Panc1 (cell line): ENCODE measurements around the gene NUDT9. TPM values are rescaled to one million over a fixed set of nuclear protein-coding genes. Genes with fewer than 3 reads are reported as not detected.

ENCODE experiments used
- ATAC-seq: fragments of 200-7000 bp; cut with Tn5 transposase; 2 replicates; pipeline ENCODE4 v1.9.1; 2020; ENCODE audit warnings: mild to moderate bottlenecking, moderate library complexity
- BruUV-seq: library from RNA; stranded (reverse); fragments of 400-500 nt; replicated peaks from 2 replicates; lab custom pipeline; 2021; lab: Mats Ljungman, UMichigan
- CTCF ChIA-PET: fragments of 300-600 bp; sonication (Branson Sonifier 250); formaldehyde crosslinking; loops from one replicate; lab custom pipeline; 2022; ENCODE audit warnings: antibody characterized with exemption; lab: Charles Lee
- POLR2A ChIA-PET: fragments of 300-600 bp; sonication (Branson Sonifier 250); formaldehyde crosslinking; loops from one replicate; lab custom pipeline; 2022; ENCODE audit warnings: antibody characterized with exemption; lab: Charles Lee
- DNase-seq: peaks from one replicate; pipeline ENCODE4 v3.0.0-alpha.2; 2010; ENCODE audit warnings: low read depth, low spot score
- H3K27ac ChIP-seq: 2 replicates; pipeline ENCODE4 v1.5.1; 2011; ENCODE audit warnings: mild to moderate bottlenecking, low read length, inconsistent platforms
- H3K27me3 ChIP-seq: fragments of 200-500 bp; sonication (Bioruptor generic); 2 replicates; pipeline ENCODE4 v1.6.0; 2014; ENCODE audit warnings: low read length, inconsistent platforms; ENCODE audit not compliant: control insufficient read depth, insufficient read depth
- H3K36me3 ChIP-seq: fragments of 200-500 bp; sonication (Bioruptor generic); 2 replicates; pipeline ENCODE4 v1.5.1; 2014; ENCODE audit warnings: inconsistent platforms, mild to moderate bottlenecking, low read length, moderate library complexity; ENCODE audit not compliant: control insufficient read depth, insufficient read depth
- H3K4me1 ChIP-seq: 2 replicates; pipeline ENCODE4 v1.5.1; 2011; ENCODE audit warnings: inconsistent platforms, mild to moderate bottlenecking, low read length, moderate library complexity; ENCODE audit not compliant: control insufficient read depth, insufficient read depth
- H3K4me3 ChIP-seq, 2 experiments: 2 replicates each; pipeline ENCODE4 v1.5.1; 2011 to 2012; ENCODE audit warnings: low read depth in 2 of 2, low read length in 2 of 2, mild to moderate bottlenecking in 2 of 2, inconsistent platforms in 1 of 2, moderate library complexity in 1 of 2
- H3K9me3 ChIP-seq: fragments of 200-500 bp; sonication (Bioruptor generic); 2 replicates; pipeline ENCODE4 v1.5.1; 2014; ENCODE audit warnings: low read depth, mild to moderate bottlenecking, inconsistent platforms, low read length, moderate library complexity; ENCODE audit not compliant: control insufficient read depth, insufficient read depth
- POLR2AphosphoS5 ChIP-seq: IDR thresholded peaks from 2 replicates; pipeline ENCODE4 v1.6.1; 2012; ENCODE audit warnings: mild to moderate bottlenecking, low read depth, low read length, moderate library complexity
- SIN3A ChIP-seq: IDR thresholded peaks from 2 replicates; pipeline ENCODE4 v1.6.1; 2012; ENCODE audit warnings: low read depth, mild to moderate bottlenecking, low read length, moderate library complexity, borderline replicate concordance; ENCODE audit not compliant: insufficient read depth
- TCF7L2 ChIP-seq: IDR thresholded peaks from 2 replicates; pipeline ENCODE4 v1.6.1; 2011; ENCODE audit warnings: mild to moderate bottlenecking, low read depth, low read length, inconsistent platforms
- in situ Hi-C: cut with HindIII; loops from 2 replicates; pipeline ENCODE4 v1.10.0; 2016; ENCODE audit warnings: low sequenced_read_pairs, low pct_unique_long_range_greater_than_20kb
- intact Hi-C: fragments of 100-400 bp; cut with micrococcal nuclease; formaldehyde crosslinking; loops from one replicate; pipeline ENCODE4 v1.10.0; 2022; ENCODE audit not compliant: unreplicated experiment
- total RNA-seq: library from RNA; stranded (reverse); gene quantifications from one replicate; pipeline ENCODE4 v1.2.1, GENCODE V29; 2021; ENCODE audit not compliant: unreplicated experiment
- TF ChIP-seq, protein P1 (sequence below), 2 experiments: IDR thresholded peaks; 2 replicates each; pipeline ENCODE4 v1.6.1; 2011 to 2012; ENCODE audit warnings: low read depth in 2 of 2, control low read depth in 1 of 2, low read length in 1 of 2, mild to moderate bottlenecking in 1 of 2, moderate library complexity in 1 of 2; ENCODE audit not compliant: insufficient read depth in 1 of 2
- TF ChIP-seq, protein P2 (sequence below): fragments of 450-650 bp; IDR thresholded peaks from 2 replicates; pipeline ENCODE4 v1.5.1; 2017; ENCODE audit warnings: mild to moderate bottlenecking

Gene NUDT9
- total RNA-seq, 1 experiment from 2014 or later: 21.7 TPM

DNA sequence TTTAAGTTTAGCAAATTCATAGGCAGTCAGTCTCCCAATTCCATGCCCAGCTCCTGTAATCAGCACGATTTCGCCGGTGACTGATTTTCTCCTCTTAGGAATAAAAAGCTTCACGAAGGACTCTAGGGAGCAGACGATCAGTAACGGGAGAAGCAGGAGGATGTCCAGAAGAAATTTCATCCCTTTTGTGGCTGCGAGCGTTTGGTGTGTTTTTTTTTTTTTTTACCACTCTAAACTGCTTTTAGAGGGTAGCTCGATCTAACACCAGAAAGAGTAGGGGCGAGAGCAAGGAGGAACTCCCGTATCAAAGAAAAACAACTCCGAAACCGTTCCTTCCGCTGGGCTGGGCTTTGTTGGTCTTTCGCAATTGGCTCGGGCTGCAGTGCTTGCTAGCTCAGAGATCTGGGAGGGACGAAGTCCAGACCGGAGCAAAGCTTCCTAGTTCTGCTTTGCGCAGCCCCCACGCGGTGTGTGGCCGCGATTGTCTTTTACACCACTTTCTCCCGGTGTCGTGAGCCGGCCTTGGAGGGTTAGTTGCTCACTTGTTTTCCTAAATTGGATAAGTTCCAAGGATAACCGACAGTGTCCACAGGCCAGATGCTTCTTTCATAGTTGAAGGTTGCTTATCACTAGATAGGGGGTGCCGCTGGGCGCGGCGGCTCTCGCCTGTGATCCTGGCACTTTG lies 31.3 kb upstream of the NUDT9 start, which contains the start of gene HSD17B11:
Gene HSD17B11 (minus strand): TSS at position 298 of the 685 bp plus-strand sequence. CDS start 118 bp downstream, at position 180.
- peak within 1 kb of the TSS; percentile 95 for H3K27ac ChIP-seq

DNA sequence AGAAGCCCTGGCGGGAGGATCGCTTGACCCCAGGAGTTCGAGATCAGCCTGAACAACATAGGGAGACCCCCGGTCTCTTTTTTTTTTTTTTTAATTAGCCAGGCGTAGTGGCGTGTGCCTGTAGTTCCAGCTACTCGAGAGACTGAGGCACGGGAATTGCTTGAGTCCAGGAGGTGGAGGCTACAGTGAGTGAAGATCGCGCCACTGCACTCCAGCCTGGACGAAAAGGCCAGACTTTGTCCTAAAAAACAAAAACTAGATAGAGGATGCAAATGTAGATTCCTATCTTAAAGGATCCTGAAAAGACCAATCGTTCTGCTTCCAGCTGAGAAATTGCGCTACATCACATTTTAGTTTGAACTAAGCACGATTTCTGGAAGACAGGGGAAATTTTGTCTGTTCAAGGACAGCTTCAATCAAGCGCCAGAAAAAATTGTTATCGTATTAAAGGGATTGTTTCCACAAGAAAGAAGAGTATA lies 30.8 kb upstream of the NUDT9 start:
- intact Hi-C loops: no loop called here
- in situ Hi-C loops: no loop called here
- Histone ChIP-seq H3K27ac (peak overlapping the region; percentile 95), H3K9me3 (no peaks in the 10 kb centered on the region), H3K4me1 (peaks cover 8% of the 10 kb centered on the region; the same call in 1 of the 2 replicates), H3K36me3 (peaks cover 6% of the 10 kb centered on the region; the same call in 1 of the 2 replicates), H3K4me3 (peak overlapping the region; percentile 92 to 93), H3K27me3 (no peaks in the 10 kb centered on the region)
- no TSS peak for BruUV-seq
- DNase-seq (no peak), ATAC-seq (peak; percentile 52)
- ChIA-PET CTCF (interaction anchor here (1.0 kb wide), 1 partner anchor 75 kb away, joined by 5 read pairs; no protein-coding TSS in a partner anchor), POLR2A (no interaction called here)
- TF ChIP-seq TCF7L2: no peak

More for the DNA sequence above, 31.3 kb upstream of the NUDT9 start, which contains the start of gene HSD17B11:
- H3K36me3 ChIP-seq: peaks cover 6% of the 10 kb centered on the region; the same call in 1 of the 2 replicates
- H3K4me1 ChIP-seq: peaks cover 8% of the 10 kb centered on the region; the same call in 1 of the 2 replicates
- peak; percentile 98 for ATAC-seq
- BruUV-seq: no TSS peak
- H3K9me3 ChIP-seq: no peaks in the 10 kb centered on the region
- in situ Hi-C loops (no loop called here), intact Hi-C loops (no loop called here)
- TF ChIP-seq TCF7L2 (peak; percentile 78; the same call in 1 of the 2 replicates), POLR2AphosphoS5 (peak; percentile 67; the same call in 1 of the 2 replicates), SIN3A (no peak)
- TF ChIP-seq, protein P1, sequence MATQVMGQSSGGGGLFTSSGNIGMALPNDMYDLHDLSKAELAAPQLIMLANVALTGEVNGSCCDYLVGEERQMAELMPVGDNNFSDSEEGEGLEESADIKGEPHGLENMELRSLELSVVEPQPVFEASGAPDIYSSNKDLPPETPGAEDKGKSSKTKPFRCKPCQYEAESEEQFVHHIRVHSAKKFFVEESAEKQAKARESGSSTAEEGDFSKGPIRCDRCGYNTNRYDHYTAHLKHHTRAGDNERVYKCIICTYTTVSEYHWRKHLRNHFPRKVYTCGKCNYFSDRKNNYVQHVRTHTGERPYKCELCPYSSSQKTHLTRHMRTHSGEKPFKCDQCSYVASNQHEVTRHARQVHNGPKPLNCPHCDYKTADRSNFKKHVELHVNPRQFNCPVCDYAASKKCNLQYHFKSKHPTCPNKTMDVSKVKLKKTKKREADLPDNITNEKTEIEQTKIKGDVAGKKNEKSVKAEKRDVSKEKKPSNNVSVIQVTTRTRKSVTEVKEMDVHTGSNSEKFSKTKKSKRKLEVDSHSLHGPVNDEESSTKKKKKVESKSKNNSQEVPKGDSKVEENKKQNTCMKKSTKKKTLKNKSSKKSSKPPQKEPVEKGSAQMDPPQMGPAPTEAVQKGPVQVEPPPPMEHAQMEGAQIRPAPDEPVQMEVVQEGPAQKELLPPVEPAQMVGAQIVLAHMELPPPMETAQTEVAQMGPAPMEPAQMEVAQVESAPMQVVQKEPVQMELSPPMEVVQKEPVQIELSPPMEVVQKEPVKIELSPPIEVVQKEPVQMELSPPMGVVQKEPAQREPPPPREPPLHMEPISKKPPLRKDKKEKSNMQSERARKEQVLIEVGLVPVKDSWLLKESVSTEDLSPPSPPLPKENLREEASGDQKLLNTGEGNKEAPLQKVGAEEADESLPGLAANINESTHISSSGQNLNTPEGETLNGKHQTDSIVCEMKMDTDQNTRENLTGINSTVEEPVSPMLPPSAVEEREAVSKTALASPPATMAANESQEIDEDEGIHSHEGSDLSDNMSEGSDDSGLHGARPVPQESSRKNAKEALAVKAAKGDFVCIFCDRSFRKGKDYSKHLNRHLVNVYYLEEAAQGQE (IDR thresholded peaks at IDR 0.05; ENCODE audit: insufficient read depth in 1 of 2, low read depth in 2 of 2, low read length in 1 of 2): no peak
- ChIA-PET CTCF (interaction anchor here (0.6 to 1.0 kb wide), 4 partner anchors 35 to 1675 kb away, joined by 3 to 6 read pairs (median 4); no protein-coding TSS in a partner anchor), POLR2A (interaction anchor here (0.5 to 1.0 kb wide), 6 partner anchors 12 to 1904 kb away, joined by 3 to 12 read pairs (median 6); no protein-coding TSS in a partner anchor)
- no peaks in the 10 kb centered on the region for H3K27me3 ChIP-seq
- peak within 1 kb of the TSS; percentile 92 to 93 for H3K4me3 ChIP-seq
- DNase-seq: peak; percentile 78

DNA sequence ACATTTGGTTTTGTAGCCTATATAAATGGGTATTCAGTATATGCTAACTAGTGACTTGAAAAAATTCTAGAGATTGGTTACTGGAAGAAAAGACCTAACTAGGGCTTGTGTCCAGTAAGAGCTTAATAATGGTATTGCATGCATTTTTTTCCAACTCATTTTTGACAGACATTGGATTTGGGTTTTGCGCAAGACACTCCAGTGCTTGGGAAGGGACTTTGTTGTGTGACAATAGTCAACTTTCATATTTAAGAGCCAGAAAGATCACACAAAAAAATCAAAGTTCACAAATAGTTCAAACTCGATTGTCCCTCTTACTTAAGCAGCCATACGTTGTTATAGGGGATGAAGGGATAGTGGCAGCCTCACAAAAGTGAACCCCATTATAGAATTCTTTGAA lies 30.2 kb upstream of the NUDT9 start:
- no peak for ATAC-seq
- no TSS peak for BruUV-seq
- no peak for DNase-seq
- no peaks in the 10 kb centered on the region for H3K27me3 ChIP-seq
- TF ChIP-seq POLR2AphosphoS5 (no peak), SIN3A (no peak), TCF7L2 (no peak)
- TF ChIP-seq, protein P2, sequence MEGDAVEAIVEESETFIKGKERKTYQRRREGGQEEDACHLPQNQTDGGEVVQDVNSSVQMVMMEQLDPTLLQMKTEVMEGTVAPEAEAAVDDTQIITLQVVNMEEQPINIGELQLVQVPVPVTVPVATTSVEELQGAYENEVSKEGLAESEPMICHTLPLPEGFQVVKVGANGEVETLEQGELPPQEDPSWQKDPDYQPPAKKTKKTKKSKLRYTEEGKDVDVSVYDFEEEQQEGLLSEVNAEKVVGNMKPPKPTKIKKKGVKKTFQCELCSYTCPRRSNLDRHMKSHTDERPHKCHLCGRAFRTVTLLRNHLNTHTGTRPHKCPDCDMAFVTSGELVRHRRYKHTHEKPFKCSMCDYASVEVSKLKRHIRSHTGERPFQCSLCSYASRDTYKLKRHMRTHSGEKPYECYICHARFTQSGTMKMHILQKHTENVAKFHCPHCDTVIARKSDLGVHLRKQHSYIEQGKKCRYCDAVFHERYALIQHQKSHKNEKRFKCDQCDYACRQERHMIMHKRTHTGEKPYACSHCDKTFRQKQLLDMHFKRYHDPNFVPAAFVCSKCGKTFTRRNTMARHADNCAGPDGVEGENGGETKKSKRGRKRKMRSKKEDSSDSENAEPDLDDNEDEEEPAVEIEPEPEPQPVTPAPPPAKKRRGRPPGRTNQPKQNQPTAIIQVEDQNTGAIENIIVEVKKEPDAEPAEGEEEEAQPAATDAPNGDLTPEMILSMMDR: no peak
- TF ChIP-seq, protein P1 (IDR thresholded peaks at IDR 0.05; ENCODE audit: insufficient read depth in 1 of 2, low read depth in 2 of 2, low read length in 1 of 2): no peak
- intact Hi-C loops (no loop called here), in situ Hi-C loops (no loop called here)
- no peak overlapping the region for H3K4me3 ChIP-seq
- POLR2A ChIA-PET: interaction anchor here (0.5 kb wide), 1 partner anchor 810 kb away, joined by 5 read pairs; no protein-coding TSS in a partner anchor
- peaks cover 6% of the 10 kb centered on the region; the same call in 1 of the 2 replicates for H3K36me3 ChIP-seq
- no peaks in the 10 kb centered on the region for H3K9me3 ChIP-seq
- CTCF ChIA-PET: no interaction called here
- H3K27ac ChIP-seq: peak overlapping the region; percentile 44; the same call in 1 of the 2 replicates
- peaks cover 8% of the 10 kb centered on the region; the same call in 1 of the 2 replicates for H3K4me1 ChIP-seq
